COLO829 (cell line): ENCODE results near the gene CRYBB3.
"Not testable (repeated sequence)": the region's sequence is repeated elsewhere in the genome, so short reads cannot be mapped to it uniquely, and the experiment has no call there.

Experiments used
- DNase-seq: peaks from one replicate; pipeline ENCODE4 v3.0.0; 2012; ENCODE audit warnings: low spot score

CRYBB3 gene

GRCh38 chr22:25176175-25176574, 23.5 kb upstream of the CRYBB3 start:
- DNase-seq: no peak

GRCh38 chr22:25176799-25177198, 22.9 kb upstream of the CRYBB3 start:
- DNase-seq: no peak

GRCh38 chr22:25177226-25177625, 22.4 kb upstream of the CRYBB3 start:
- no peak for DNase-seq

GRCh38 chr22:25177895-25178294, 21.8 kb upstream of the CRYBB3 start:
- no peak for DNase-seq

DNA sequence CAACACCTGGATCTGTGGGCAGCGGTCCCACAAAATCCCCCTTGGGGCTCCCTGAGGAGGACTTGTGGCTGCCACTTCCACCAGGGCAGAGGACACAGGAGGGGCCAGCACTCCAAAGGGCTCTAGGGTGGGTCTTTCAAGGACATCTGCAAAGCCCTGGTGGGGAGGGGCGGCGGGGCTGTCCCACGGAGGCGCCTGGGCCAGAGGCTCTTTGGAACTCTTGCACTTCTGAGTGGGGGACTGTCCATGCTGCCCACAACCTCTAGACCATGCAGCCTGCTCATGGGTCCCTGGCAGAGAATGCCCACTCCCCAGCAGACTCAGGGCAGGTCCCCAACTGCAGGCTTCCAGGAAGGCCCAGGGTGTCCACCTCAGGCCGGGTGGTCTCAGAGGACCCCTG, 21.3 kb upstream of the CRYBB3 start:
- not testable (repeated sequence) for DNase-seq

GRCh38 chr22:25178869-25179631, 20.6 kb upstream of the CRYBB3 start:
- DNase-seq: not testable (repeated sequence)

GRCh38 chr22:25182131-25183110, 17.2 kb upstream of the CRYBB3 start:
- no peak for DNase-seq

- no peak for DNase-seq
Measured at GRCh38 chr22:25183949-25184619, 15.6 kb upstream of the CRYBB3 start.

DNA sequence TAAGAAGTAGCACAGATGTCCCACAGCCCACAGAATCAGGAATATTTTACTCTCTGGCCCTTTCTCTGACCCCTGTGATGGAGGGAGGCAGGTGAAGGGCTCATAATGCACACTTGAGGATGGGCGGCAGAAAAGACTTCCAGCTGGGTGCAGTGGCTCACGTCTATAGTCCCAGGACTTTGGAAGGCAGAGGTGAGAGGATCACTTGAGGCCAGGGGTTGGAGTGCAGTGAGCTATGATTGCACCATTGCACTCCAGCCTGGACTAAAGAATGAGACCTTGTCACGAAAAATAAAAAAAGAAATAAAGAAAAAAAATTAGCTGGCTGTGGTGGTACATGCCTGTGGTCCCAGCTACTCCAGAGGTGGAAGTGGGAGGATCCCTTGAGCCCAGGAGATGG, 13.5 kb upstream of the CRYBB3 start:
- DNase-seq: no peak

GRCh38 chr22:25187469-25187868, 12.2 kb upstream of the CRYBB3 start:
- no peak for DNase-seq

DNA sequence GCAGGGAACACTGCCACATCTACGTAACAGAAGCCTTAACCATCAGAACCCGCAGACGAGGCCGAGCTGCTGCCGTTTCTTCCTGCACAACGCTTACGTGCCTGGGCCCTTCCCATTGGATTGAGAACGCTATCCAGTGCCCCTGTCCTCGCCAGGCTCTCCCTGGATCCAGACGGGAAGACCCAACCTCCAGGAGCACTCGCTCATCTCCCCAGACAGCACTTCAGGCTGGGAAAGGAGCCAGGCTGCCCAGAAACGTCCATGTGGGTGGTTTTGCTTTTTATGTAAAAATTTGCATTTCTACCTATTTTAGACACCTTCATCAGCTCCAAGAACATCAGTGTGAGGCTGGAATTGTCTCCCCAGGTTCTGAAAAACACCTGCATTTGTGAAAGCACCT, 7.3 kb upstream of the CRYBB3 start:
- no peak for DNase-seq

- DNase-seq: no peak
Measured at GRCh38 chr22:25193130-25193529, 6.5 kb upstream of the CRYBB3 start.

- no peak for DNase-seq
Measured at GRCh38 chr22:25193548-25193947, 6.1 kb upstream of the CRYBB3 start.

DNA sequence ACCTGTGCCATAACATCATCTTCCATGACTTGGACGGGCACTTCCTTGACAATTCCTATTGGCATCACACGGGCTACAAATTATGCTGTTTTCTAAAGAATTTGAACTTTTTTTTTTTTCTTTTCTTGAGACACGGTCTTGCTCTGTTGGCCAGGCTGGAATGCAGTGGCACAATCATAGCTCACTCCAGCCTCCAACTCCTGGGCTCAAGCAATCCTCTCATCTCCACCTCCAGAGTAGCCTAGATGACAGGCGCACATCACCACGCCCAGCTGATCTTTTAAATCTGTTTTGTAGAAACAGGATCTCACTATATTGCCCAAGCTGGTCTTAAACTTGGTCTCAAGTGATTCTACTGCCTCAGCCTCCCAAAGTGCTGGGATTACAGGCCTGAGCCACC, 3.3 kb upstream of the CRYBB3 start:
- DNase-seq: no peak

DNA sequence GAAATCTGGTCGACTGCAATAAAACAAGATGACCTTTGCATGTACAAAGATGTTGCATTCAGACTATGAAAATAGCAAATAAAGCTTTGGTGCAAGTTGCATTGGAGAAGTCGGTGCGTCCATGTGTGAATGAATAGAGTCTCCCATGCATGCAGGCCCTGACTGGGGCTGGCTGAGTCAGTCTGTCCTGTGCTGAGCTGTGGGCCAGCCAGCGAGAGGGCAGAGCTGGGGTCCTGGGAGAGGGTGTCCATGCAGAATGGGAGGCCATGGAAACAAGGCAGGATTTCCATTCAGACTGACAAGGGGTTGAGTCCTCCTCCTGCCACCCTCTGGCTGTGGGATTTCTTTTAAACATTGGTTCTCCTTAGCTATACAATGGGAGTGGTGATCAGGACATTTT, 2.3 kb upstream of the CRYBB3 start:
- DNase-seq: no peak

- DNase-seq: no peak
Measured at GRCh38 chr22:25200967-25201366, 1.3 kb downstream of the CRYBB3 start.

DNA sequence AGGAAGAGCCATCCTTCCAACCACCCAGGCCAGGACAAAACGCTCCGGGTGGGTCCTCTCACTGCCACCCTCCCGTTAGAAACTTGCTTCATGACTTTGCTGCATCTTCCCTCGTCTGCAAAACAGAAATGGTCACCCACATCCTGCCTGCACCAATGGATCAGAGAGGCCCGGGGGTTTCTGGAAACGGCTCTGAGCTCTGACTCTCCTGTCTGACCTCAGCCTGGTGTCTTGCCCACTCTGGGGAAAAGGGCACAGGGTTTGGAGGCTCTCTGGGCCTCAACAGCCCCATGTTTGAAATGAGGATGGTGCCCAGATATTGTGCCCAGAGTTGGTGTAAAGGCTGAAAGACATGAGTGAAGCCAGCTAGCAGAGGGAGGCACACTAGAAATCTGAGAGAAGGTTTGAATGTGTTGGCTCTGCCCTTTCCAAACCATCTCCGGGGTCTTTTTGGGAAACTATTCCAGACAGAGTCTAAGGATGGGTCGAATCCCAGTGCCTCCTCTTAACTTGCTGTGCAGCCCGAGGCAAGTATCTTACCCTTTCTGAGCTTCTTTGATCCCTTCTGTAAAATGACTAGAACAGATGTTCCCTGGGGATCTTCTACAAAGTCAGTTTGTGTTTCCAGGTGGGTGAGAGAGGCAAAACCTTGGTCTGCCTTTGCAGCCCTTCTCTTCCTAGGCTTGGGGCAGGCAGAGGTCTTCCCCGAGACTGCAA, 2.1 kb downstream of the CRYBB3 start:
- no peak for DNase-seq

GRCh38 chr22:25202290-25202921, 2.7 kb downstream of the CRYBB3 start:
- DNase-seq: peak; percentile 92

- DNase-seq: no peak
Measured at GRCh38 chr22:25203082-25203481, 3.4 kb downstream of the CRYBB3 start.

DNA sequence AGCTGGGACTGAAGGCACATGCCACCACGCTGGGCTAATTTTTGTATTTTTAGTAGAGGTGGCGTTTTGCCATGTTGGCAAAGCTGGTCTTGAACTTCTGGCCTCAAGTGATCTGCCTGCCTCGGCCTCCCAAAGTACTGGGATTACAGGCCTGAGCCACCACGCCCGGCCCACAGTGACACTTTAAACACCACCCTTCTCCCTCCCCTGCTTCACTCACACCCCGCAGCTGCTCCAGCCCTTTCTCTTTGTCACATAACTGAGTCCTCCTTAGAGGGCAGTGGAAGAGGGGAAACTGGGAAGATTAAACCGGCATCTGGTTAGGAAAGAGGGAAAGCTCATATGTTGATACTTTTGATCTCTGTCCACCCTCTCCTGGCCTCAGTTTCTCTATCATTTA, 4.9 kb downstream of the CRYBB3 start:
- DNase-seq: not testable (repeated sequence)

DNA sequence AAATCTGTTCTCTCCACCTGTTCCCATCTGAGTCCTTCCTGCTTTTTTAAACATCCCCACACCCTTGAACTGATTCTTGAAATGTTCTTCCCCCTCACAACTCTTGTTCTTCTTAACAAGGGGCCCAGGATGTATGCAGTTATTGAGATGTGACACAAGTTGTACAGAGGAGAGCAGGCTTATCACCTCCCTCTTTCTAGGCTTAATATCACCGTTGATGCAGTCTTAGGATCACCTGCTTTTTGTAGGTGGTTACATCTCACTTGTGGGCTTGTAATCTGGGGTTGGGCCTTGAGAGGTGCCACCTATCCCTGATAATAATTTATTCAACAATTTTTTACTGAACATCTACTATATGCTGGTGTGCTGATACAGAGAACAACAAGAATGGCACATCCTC, 6.2 kb downstream of the CRYBB3 start:
- DNase-seq: no peak
